OCI-LY3 (cell line): Measurements from ENCODE around the gene OPCML.

Experiments used
- EZH2phosphoT487 ChIP-seq: fragments of 200-600 bp; shearing (Covaris generic); IDR thresholded peaks from 2 replicates; pipeline ENCODE4 v1.6.1; 2018; ENCODE audit warnings: antibody characterized with exemption, mixed run types, low read depth
- TF ChIP-seq, protein P1 (sequence below): fragments of 200-600, 300-600 bp; sonication (generic); IDR thresholded peaks from 2 replicates; pipeline ENCODE4 v1.5.1; 2014; ENCODE audit warnings: antibody characterized with exemption, low read length, low read depth

- TF ChIP-seq, protein P1, sequence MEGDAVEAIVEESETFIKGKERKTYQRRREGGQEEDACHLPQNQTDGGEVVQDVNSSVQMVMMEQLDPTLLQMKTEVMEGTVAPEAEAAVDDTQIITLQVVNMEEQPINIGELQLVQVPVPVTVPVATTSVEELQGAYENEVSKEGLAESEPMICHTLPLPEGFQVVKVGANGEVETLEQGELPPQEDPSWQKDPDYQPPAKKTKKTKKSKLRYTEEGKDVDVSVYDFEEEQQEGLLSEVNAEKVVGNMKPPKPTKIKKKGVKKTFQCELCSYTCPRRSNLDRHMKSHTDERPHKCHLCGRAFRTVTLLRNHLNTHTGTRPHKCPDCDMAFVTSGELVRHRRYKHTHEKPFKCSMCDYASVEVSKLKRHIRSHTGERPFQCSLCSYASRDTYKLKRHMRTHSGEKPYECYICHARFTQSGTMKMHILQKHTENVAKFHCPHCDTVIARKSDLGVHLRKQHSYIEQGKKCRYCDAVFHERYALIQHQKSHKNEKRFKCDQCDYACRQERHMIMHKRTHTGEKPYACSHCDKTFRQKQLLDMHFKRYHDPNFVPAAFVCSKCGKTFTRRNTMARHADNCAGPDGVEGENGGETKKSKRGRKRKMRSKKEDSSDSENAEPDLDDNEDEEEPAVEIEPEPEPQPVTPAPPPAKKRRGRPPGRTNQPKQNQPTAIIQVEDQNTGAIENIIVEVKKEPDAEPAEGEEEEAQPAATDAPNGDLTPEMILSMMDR: no peak
- TF ChIP-seq EZH2phosphoT487: no peak
Measured at GRCh38 chr11:133354069-133354468, 178.2 kb downstream of the OPCML start.
